NT2/D1 (cell line): ENCODE data around the gene CA11.

Experiments
- SUZ12 ChIP-seq: IDR thresholded peaks from 2 replicates; pipeline ENCODE4 v1.6.1; 2011; ENCODE audit not compliant: insufficient read length, insufficient read depth; ENCODE audit errors: extremely low read depth
- YY1 ChIP-seq: IDR thresholded peaks from 2 replicates; pipeline ENCODE4 v1.6.1; 2011; ENCODE audit not compliant: insufficient read length, insufficient read depth
- ZNF274 ChIP-seq: IDR thresholded peaks from 2 replicates; pipeline ENCODE4 v1.6.1; 2011; ENCODE audit warnings: mild to moderate bottlenecking, low read depth, low read length

- TF ChIP-seq YY1 (no peak), ZNF274 (no peak), SUZ12 (no peak)
Observed at GRCh38 chr19:48632692-48633147, 13.3 kb downstream of the CA11 start.
